Psoas muscle (tissue), 8 donors: ENCODE results near the gene PITPNM3. TPM values are rescaled to one million over a fixed set of nuclear protein-coding genes. Genes with fewer than 3 reads are reported as not detected.

Experiments
- ATAC-seq, 4 donors: fragments of 200-7000 bp; cut with Tn5 transposase; one replicate each; pipeline ENCODE4 v1.9.1; 2020; ENCODE audit warnings: moderate library complexity in 3 of 4, mild to moderate bottlenecking in 2 of 4
- DNase-seq, 2 donors: peaks; one replicate each; pipeline ENCODE4 v3.0.0-alpha.2; 2020
- H3K27ac ChIP-seq: fragments of 200-600 bp; one replicate; pipeline ENCODE4 v1.8.0; 2022
- H3K27me3 ChIP-seq, 3 donors: fragments of 200-600 bp in 1 of 3; one replicate each; pipeline versions ENCODE4 v1.6.1 to v1.8.0; 2013 to 2022; ENCODE audit warnings: low read length in 2 of 3, mild to moderate bottlenecking in 2 of 3, moderate library complexity in 1 of 3; ENCODE audit not compliant: insufficient read depth in 3 of 3
- H3K36me3 ChIP-seq, 2 donors: fragments of 200-600 bp in 1 of 2; one replicate each; pipeline versions ENCODE4 v1.6.1 to v1.8.0; 2013 to 2022; ENCODE audit warnings: low read depth in 1 of 2, mild to moderate bottlenecking in 1 of 2, moderate library complexity in 1 of 2; ENCODE audit not compliant: insufficient read depth in 1 of 2
- H3K4me1 ChIP-seq: fragments of 200-600 bp; one replicate; pipeline ENCODE4 v1.8.0; 2022
- H3K4me3 ChIP-seq: fragments of 200-600 bp; one replicate; pipeline ENCODE4 v1.8.0; 2022; ENCODE audit warnings: mild to moderate bottlenecking
- H3K9me3 ChIP-seq: fragments of 200-600 bp; one replicate; pipeline ENCODE4 v1.8.0; 2022
- CTCF ChIP-seq: fragments of 200-600 bp; IDR thresholded peaks from one replicate; pipeline ENCODE4 v1.8.0; 2022; ENCODE audit warnings: antibody characterized with exemption
- WGBS, 3 donors: extraction: QIAGEN DNeasy Blood & Tissue Kit; methylation state at CpG; one replicate each; pipeline versions ENCODE4 v1.1.6 to v1.1.7; 2013; 5-methylcytosine and 5-hydroxymethylcytosine counted together
- intact Hi-C, 2 donors: fragments of 100-400 bp; cut with DNase I; formaldehyde crosslinking; loops; one replicate each; pipeline versions ENCODE4 v1.11.0 to v1.14.2; 2022
- polyA plus RNA-seq, 3 donors: library from polyadenylated mRNA; stranded (reverse); fragments of 200-250 nt; gene quantifications; one replicate each; pipeline ENCODE4 v1.2.3, GENCODE V29; 2013
- total RNA-seq, 4 donors: library from RNA; stranded (reverse); fragmentation: NEBNext Ultra II Directional in 2 of 4; extraction: Animal tissue kit (Norgen Biotek cat#: 25700) in 2 of 4; gene quantifications; one replicate each; pipeline versions ENCODE4 v1.2.1 to v1.2.4, GENCODE V29; 2021 to 2023
- donor health status: healthy with polysubstance abuse.
- donor health status: DM: no; HTN: no; CAD: no; lungs with moderate emphysema.
- donor health status: Bipolar disorder and iron deficiency.
- donor health status: healthy.
- donor health status: DM: yes; HTN: yes; CAD: no.
- donor health status: DM: no; HTN: no; CAD: no.
- donor health status: DM: no; HTN: no; CAD: no.
- donor health status: DM: yes; HTN: yes; CAD: no.

PITPNM3 gene
- total and polyA plus RNA-seq, 7 donors: 0.08 to 0.65 (median 0.32) TPM

- ATAC-seq (no peak), DNase-seq (no peak)
- H3K36me3 ChIP-seq: no peaks in the 10 kb centered on the region
- WGBS, 3 donors: 52 to 63% (median 56%) methylated on average over 7 of the region's 7 CpGs
- H3K27me3 ChIP-seq: peaks cover 0 to 16% (median 3%) of the 10 kb centered on the region in 3 donors
- no peak overlapping the region for H3K27ac ChIP-seq
- intact Hi-C loops: no loop called here
- no peak for TF ChIP-seq CTCF
- no peaks in the 10 kb centered on the region for H3K4me1 ChIP-seq
- no peaks in the 10 kb centered on the region for H3K9me3 ChIP-seq
- H3K4me3 ChIP-seq: no peak overlapping the region
Observed at GRCh38 chr17:6507535-6507934, 48.8 kb downstream of the PITPNM3 start.

- Histone ChIP-seq H3K27me3 (peaks cover 0 to 16% (median 3%) of the 10 kb centered on the region in 3 donors), H3K9me3 (no peaks in the 10 kb centered on the region), H3K4me3 (no peak overlapping the region), H3K4me1 (no peaks in the 10 kb centered on the region), H3K27ac (no peak overlapping the region), H3K36me3 (no peaks in the 10 kb centered on the region)
- peak in 2 of 4 donors; percentile 31 to 33 for ATAC-seq
- TF ChIP-seq CTCF: no peak
- no peak for DNase-seq
- WGBS, 3 donors: 62 to 75% (median 65%) methylated on average over 5 of the region's 5 CpGs
- intact Hi-C loops: no loop called here
Observed at GRCh38 chr17:6506679-6507231, 49.6 kb downstream of the PITPNM3 start.

- DNase-seq (no peak), ATAC-seq (no peak)
- Histone ChIP-seq H3K9me3 (no peaks in the 10 kb centered on the region), H3K27ac (no peak overlapping the region), H3K4me3 (no peak overlapping the region), H3K36me3 (no peaks in the 10 kb centered on the region), H3K27me3 (peaks cover 0 to 16% (median 3%) of the 10 kb centered on the region in 3 donors), H3K4me1 (no peaks in the 10 kb centered on the region)
- intact Hi-C loops: no loop called here
- WGBS, 3 donors: 84 to 86% (median 86%) methylated on average over 12 of the region's 12 CpGs
- TF ChIP-seq CTCF: no peak
Observed at GRCh38 chr17:6505425-6506142, 50.8 kb downstream of the PITPNM3 start.

GRCh38 chr17:6503641-6504195 is 52.6 kb downstream of the PITPNM3 start:
- Histone ChIP-seq H3K36me3 (no peaks in the 10 kb centered on the region), H3K27ac (no peak overlapping the region), H3K4me3 (no peak overlapping the region), H3K27me3 (peaks cover 0 to 6% (median 3%) of the 10 kb centered on the region in 3 donors), H3K4me1 (no peaks in the 10 kb centered on the region), H3K9me3 (no peaks in the 10 kb centered on the region)
- WGBS, 3 donors: 89 to 93% (median 89%) methylated on average over 7 of the region's 7 CpGs
- no peak for ATAC-seq
- intact Hi-C loops: no loop called here
- no peak for DNase-seq
- TF ChIP-seq CTCF: no peak
